GM20431 (cell line): ENCODE results near the gene NUP88.

Experiments
- in situ Hi-C: fragments of 300-500 bp; cut with MseI, MboI; formaldehyde crosslinking; loops from one replicate; pipeline ENCODE4 v1.15.0; 2020; ENCODE audit warnings: low sequenced_read_pairs; ENCODE audit not compliant: unreplicated experiment

Gene NUP88

DNA sequence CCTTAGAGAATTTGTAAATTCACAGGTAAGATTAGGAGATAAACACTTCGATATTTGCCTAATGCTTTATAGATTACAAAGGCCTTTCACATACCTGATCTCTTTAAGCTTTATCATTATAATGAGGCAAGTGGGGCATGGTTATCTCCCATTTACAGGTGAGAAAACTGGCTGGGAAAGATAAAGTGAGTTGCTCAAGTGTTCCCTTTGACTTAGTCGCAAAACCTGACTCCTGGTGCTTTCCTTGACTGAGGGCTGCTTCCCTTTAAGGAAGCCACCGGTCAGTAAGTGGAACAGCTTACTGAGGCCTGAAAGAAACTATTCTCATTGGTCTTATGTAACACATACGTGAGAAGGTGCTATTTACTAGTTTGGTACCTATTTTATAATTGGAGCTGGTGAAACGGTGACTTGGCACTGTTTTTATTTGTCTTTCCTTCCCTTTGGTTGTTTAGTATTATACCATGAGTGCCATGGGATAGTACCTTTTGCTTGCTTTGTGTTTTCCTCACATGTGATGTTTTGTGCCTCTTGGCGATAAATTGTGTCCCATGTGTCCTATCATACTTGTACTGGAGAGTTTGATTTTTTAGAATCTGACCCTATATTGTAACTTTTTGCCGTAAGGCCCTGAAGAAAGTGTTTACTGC, 57.2 kb downstream of the NUP88 start:
- in situ Hi-C loops, result no loop called here

DNA sequence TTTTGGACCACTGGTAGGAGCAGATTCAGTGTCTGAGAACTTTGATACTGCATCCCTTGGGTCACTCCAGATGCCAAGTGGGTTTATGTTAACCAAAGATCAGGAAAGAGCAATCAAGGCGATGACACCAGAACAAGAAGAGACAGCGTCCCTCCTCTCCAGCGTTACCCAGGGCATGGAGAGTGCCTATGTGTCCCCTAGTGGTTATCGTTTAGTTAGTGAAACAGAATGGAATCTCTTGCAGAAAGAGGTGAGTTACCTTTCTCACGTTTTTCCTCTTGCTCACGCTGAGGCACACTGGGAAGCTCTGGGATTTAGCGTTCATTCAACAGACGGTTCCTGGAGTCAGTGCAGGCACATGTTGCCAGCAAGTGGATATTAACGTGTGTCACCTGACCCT, 58.0 kb downstream of the NUP88 start:
- in situ Hi-C loops, result no loop called here

DNA sequence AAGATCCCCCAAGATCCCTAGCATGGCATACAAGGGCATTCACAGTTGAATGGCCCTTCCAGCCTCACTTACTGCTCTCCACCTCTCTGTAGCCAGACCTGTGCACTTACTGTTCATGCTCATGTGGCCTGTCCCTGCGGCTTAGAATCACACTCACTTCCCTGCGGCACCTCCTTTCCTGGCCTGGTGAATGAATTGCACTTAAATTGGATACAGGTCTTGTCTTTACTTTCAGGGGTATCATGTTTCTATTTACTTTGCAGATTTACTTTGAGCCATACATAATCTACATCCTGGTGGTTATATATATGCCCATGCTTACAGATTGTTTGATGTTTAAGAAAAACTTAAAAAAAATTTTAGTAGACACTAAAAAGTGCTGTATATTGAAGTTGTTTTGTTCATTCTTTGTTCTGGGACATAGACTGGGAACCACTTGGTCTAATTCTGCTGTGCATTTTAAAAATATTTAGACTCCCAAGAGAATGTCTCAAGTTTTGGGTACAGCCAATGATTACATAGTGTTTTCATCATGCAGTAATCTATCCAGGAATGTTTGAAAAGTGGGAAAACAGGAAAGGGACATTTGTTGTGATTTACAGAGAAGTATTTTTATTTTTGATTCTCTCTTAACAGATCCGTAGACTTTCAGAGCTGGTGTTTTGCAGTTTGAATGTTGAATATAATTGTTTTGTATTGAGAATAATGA, 63.9 kb downstream of the NUP88 start:
- in situ Hi-C loops, result no loop called here

- in situ Hi-C loops, result no loop called here
Measured at GRCh38 chr17:5354886-5355415, 64.5 kb downstream of the NUP88 start.

GRCh38 chr17:5354310-5354709, 65.2 kb downstream of the NUP88 start:
- in situ Hi-C loops, result no loop called here

DNA sequence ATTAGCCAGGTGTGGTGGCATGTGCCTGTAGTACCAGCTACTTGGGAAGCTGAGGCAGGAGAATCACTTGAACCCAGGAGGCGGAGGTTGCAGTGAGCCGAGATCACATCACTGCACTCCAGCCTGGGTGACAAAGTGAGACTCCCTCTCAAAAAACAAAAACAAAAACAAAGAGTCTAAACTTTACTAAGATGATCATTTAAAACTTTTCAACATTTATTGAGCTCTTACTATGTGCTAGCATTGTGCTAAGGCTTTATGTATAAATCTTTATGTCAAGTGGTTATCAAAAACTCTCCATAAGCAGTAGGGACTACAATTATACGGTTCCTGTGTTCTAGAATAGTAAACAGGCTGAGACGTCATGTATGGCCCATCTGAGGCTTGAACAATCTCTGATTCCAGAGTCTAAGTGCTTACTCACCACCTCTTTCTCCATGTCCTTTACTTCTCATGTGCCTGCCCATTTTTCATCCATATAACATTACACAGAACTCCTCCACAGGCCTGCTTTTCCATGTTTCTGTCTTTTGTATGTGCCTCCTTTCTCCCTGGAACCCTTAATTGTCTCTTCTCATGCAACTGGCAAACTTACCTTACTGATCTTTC, 66.7 kb downstream of the NUP88 start:
- in situ Hi-C loops, result no loop called here

- in situ Hi-C loops, result no loop called here
Measured at GRCh38 chr17:5344914-5345313, 74.5 kb downstream of the NUP88 start.
